HepG2 (cell line): Measurements from ENCODE around the gene SPECC1L. TPM values are rescaled to one million over a fixed set of nuclear protein-coding genes. Genes with fewer than 3 reads are reported as not detected.

ENCODE experiments used
- ATAC-seq: fragments of 200-7000 bp; cut with Tn5 transposase; 3 replicates; pipeline ENCODE4 v1.9.1; 2020; ENCODE audit warnings: mild to moderate bottlenecking, moderate library complexity
- BruUV-seq: library from RNA; stranded (reverse); fragments of 400-500 nt; replicated peaks from 2 replicates; lab custom pipeline; 2021; lab: Mats Ljungman, UMichigan
- CTCF ChIA-PET: fragments of 300-600 bp; formaldehyde crosslinking; extraction: SDS; loops from one replicate; lab custom pipeline; 2021; ENCODE audit warnings: low total read pairs, inconsistent platforms, low intra/inter-chr PET ratio; lab: Yijun Ruan, JAX
- POLR2A ChIA-PET: fragments of 350-600 bp; sonication (Branson Sonifier 250); formaldehyde crosslinking; loops from one replicate; lab custom pipeline; 2020; ENCODE audit warnings: antibody characterized with exemption, inconsistent platforms; lab: Yijun Ruan, JAX
- DNase-seq: peaks from one replicate; pipeline ENCODE4 v3.0.0-alpha.2; 2015; ENCODE audit warnings: low spot score
- FAIRE-seq: peaks from 3 replicates; lab custom pipeline; 2011; peaks lifted over from hg19 to GRCh38; lab: Jason Lieb, UNC
- H2AFZ ChIP-seq: one replicate; pipeline ENCODE4 v1.6.1; 2011; ENCODE audit warnings: low read length, inconsistent platforms
- H3K27ac ChIP-seq: fragments of 300-600 bp; 3 replicates; pipeline ENCODE4 v1.8.0; 2011; ENCODE audit warnings: mixed run types, mild to moderate bottlenecking, mixed read lengths, low read length, inconsistent platforms; ENCODE audit not compliant: insufficient read depth; ENCODE audit errors: extremely low read length
- H3K27me3 ChIP-seq, 2 experiments: fragments of 200-600 bp in 1 of 2; 2 replicates in 1 of 2; 3 replicates in 1 of 2; pipeline versions ENCODE4 v1.6.0 to v1.8.0; 2011; ENCODE audit warnings: low read length in 2 of 2, mild to moderate bottlenecking in 2 of 2, moderate library complexity in 2 of 2, inconsistent platforms in 1 of 2; ENCODE audit not compliant: insufficient read depth in 2 of 2, control insufficient read depth in 1 of 2
- H3K36me3 ChIP-seq, 2 experiments: fragments of 200-600 bp in 1 of 2; replicated peaks in 1 of 2; 2 replicates in 1 of 2; 3 replicates in 1 of 2; pipeline versions ENCODE4 v1.5.1 to v1.8.0; 2011; ENCODE audit warnings: low read length in 2 of 2, inconsistent platforms in 1 of 2; ENCODE audit not compliant: insufficient read depth in 2 of 2, control insufficient read depth in 1 of 2
- H3K4me1 ChIP-seq: 2 replicates; pipeline ENCODE4 v1.5.1; 2012; ENCODE audit warnings: low read length, inconsistent platforms; ENCODE audit not compliant: insufficient read depth
- H3K4me2 ChIP-seq: 2 replicates; pipeline ENCODE4 v1.6.0; 2011; ENCODE audit warnings: low read depth, low read length, inconsistent platforms
- H3K4me3 ChIP-seq, 3 experiments: fragments of 200-600 bp in 1 of 3; sonication (generic), shearing (Covaris generic) in 1 of 3; replicated peaks in 1 of 3; 2 replicates each; pipeline ENCODE4 v1.5.1; 2011 to 2016; ENCODE audit warnings: low read length in 3 of 3, inconsistent platforms in 2 of 3, low read depth in 2 of 3, mild to moderate bottlenecking in 2 of 3, control low read depth in 1 of 3, mixed read lengths in 1 of 3; ENCODE audit not compliant: insufficient read depth in 1 of 3
- H3K79me2 ChIP-seq: one replicate; pipeline ENCODE4 v1.6.1; 2011; ENCODE audit warnings: low read length, inconsistent platforms; ENCODE audit not compliant: insufficient read depth
- H3K9ac ChIP-seq: 2 replicates; pipeline ENCODE4 v1.6.0; 2011; ENCODE audit warnings: mild to moderate bottlenecking, low read depth, low read length, inconsistent platforms; ENCODE audit not compliant: insufficient read depth
- H3K9me3 ChIP-seq: 2 replicates; pipeline ENCODE4 v1.5.1; 2012; ENCODE audit warnings: mild to moderate bottlenecking, low read length
- H4K20me1 ChIP-seq: 2 replicates; pipeline ENCODE4 v1.6.0; 2011; ENCODE audit warnings: inconsistent platforms, mild to moderate bottlenecking, low read length, moderate library complexity; ENCODE audit not compliant: insufficient read depth
- ARID2 ChIP-seq: sonication (generic); formaldehyde crosslinking; IDR thresholded peaks from 2 replicates; pipeline ENCODE4 v1.8.1; 2022; ENCODE audit warnings: mild to moderate bottlenecking, missing genetic modification reagents, borderline replicate concordance
- CREB1 ChIP-seq, 2 experiments: fragments of 450-650 bp in 1 of 2; IDR thresholded peaks; 2 replicates each; pipeline ENCODE4 v1.6.1; 2016 to 2017; ENCODE audit warnings: control low read depth in 1 of 2, mild to moderate bottlenecking in 1 of 2, missing compliant biosample characterization in 1 of 2, missing genetic modification characterization in 1 of 2
- HNF4A ChIP-seq: sonication (generic); formaldehyde crosslinking; IDR thresholded peaks from 2 replicates; pipeline ENCODE4 v1.4.0; 2020; ENCODE audit warnings: missing genetic modification reagents
- MEF2D ChIP-seq: sonication (generic); formaldehyde crosslinking; IDR thresholded peaks from 2 replicates; pipeline ENCODE4 v1.5.1; 2020; ENCODE audit warnings: mild to moderate bottlenecking, missing genetic modification reagents
- ZBTB8A ChIP-seq: sonication (generic); formaldehyde crosslinking; IDR thresholded peaks from 2 replicates; pipeline ENCODE4 v1.4.0; 2020; ENCODE audit warnings: mild to moderate bottlenecking, low read depth, missing genetic modification reagents, borderline replicate concordance
- WGBS: methylation state at CpG from one replicate; pipeline ENCODE4 v1.1.6; 2017; ENCODE audit warnings: low lambda C conversion rate; 5-methylcytosine and 5-hydroxymethylcytosine counted together
- in situ Hi-C: cut with HindIII; loops from 2 replicates; pipeline ENCODE4 v1.10.0; 2017; ENCODE audit warnings: low pct_unique_long_range_greater_than_20kb; ENCODE audit not compliant: extremely low pct_ligation_motif_present
- intact Hi-C: fragments of 100-400 bp; cut with micrococcal nuclease; formaldehyde crosslinking; loops from one replicate; pipeline ENCODE4 v1.10.0; 2022; ENCODE audit not compliant: unreplicated experiment
- polyA plus RNA-seq, 8 experiments: library from polyadenylated mRNA; depleted of rRNA in 3 of 8; stranded (reverse) in 7 of 8; unstranded in 1 of 8; fragments of >200 nt; fragmentation: Illumina TruSeq in 4 of 8; extraction: Trizol in 4 of 8; gene quantifications; 2 replicates each; pipeline versions ENCODE4 v1.2.1 to v1.2.3, GENCODE V29; 2011 to 2016; ENCODE audit warnings: low read depth in 4 of 8, missing spikeins in 1 of 8, mixed read lengths in 1 of 8; ENCODE audit not compliant: insufficient read depth in 1 of 8
- total RNA-seq, 5 experiments: library from RNA; depleted of rRNA; stranded (reverse); fragments of >200 nt; fragmentation: Illumina TruSeq; extraction: Trizol; gene quantifications; 2 replicates each; pipeline ENCODE4 v1.2.3, GENCODE V29; 2016; ENCODE audit warnings: low read depth in 1 of 5
- TF ChIP-seq, protein P1 (sequence below): IDR thresholded peaks from 2 replicates; pipeline ENCODE4 v1.6.1; 2012; ENCODE audit warnings: low read length, improper control_type of control experiment

The SPECC1L gene
- total and polyA plus RNA-seq, 2 of the 13 experiments (the other 11 are each of a cell fraction or from before 2014, with no cell fraction given) = 14.1 to 30.3 TPM

DNA sequence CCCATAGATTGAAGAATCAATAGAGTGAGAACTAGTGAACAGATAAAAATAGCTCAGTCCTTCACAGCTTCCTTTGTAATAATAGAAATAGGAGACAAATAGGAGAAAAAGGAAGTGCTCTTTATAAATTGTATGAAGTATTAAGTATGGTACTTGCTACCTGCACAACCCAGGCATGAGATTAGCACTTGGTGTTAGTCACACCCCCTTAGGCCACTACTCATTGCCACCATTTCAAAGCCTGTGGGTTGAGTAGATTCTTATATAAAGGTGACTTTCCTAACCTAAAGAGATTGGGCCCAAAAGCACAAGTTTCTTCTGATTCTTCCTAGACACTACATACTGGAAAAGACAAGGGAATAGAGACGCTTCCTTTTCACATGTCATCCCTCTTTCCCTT is 119.0 kb downstream of the SPECC1L start (continued):
- no peak for TF ChIP-seq ARID2 (CRISPR knock-in tag)

DNA sequence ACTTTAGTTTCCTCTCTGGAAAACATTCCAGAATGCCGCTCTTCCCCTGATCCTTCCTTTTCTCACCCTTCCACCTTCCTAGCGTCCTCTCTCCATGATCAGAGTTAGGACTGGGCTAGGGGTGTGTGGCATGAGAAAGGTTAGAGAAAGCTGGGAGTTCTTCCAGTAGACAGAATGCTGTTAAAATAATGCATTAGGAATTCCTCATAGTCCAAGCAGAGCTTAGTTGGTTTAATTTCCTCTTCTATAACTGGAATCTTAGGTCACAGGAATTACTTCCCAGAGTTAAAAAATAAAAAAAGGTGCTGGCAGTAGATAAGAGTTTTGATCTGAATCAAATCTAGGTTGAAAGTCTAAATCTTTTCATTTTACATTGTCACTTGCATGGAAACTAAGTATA is 119.5 kb downstream of the SPECC1L start:
- H3K79me2 ChIP-seq = no peaks in the 10 kb centered on the region
- no peak overlapping the region for H3K4me3 ChIP-seq
- in situ Hi-C loops (no loop called here), intact Hi-C loops (no loop called here)
- H3K4me1 ChIP-seq = peaks cover 6% of the 10 kb centered on the region; the same call in 1 of the 2 replicates
- no peak overlapping the region for H3K4me2 ChIP-seq
- no peaks in the 10 kb centered on the region for H3K27me3 ChIP-seq
- no TSS peak for BruUV-seq
- no peaks in the 10 kb centered on the region for H4K20me1 ChIP-seq
- H3K9me3 ChIP-seq = no peaks in the 10 kb centered on the region
- no peak for FAIRE-seq
- no peak for ATAC-seq
- peaks cover 3 to 6% of the 10 kb centered on the region in 2 experiments; a peak in 3 of 5 replicates for H3K36me3 ChIP-seq
- H2AFZ ChIP-seq = no peak overlapping the region
- 95% methylated on average over 2 of the region's 2 CpGs for WGBS
- H3K27ac ChIP-seq = no peak overlapping the region
- no peak overlapping the region for H3K9ac ChIP-seq
- TF ChIP-seq, protein P1, sequence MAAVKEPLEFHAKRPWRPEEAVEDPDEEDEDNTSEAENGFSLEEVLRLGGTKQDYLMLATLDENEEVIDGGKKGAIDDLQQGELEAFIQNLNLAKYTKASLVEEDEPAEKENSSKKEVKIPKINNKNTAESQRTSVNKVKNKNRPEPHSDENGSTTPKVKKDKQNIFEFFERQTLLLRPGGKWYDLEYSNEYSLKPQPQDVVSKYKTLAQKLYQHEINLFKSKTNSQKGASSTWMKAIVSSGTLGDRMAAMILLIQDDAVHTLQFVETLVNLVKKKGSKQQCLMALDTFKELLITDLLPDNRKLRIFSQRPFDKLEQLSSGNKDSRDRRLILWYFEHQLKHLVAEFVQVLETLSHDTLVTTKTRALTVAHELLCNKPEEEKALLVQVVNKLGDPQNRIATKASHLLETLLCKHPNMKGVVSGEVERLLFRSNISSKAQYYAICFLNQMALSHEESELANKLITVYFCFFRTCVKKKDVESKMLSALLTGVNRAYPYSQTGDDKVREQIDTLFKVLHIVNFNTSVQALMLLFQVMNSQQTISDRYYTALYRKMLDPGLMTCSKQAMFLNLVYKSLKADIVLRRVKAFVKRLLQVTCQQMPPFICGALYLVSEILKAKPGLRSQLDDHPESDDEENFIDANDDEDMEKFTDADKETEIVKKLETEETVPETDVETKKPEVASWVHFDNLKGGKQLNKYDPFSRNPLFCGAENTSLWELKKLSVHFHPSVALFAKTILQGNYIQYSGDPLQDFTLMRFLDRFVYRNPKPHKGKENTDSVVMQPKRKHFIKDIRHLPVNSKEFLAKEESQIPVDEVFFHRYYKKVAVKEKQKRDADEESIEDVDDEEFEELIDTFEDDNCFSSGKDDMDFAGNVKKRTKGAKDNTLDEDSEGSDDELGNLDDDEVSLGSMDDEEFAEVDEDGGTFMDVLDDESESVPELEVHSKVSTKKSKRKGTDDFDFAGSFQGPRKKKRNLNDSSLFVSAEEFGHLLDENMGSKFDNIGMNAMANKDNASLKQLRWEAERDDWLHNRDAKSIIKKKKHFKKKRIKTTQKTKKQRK = no peak
- TF ChIP-seq HNF4A (CRISPR knock-in tag) (no peak), CREB1 (IDR thresholded peaks at IDR 0.05) (no peak), CREB1 (CRISPR knock-in tag; IDR thresholded peaks at IDR 0.05) (no peak), MEF2D (CRISPR knock-in tag) (no peak), ZBTB8A (no peak)
- CTCF ChIA-PET = no interaction called here
- POLR2A ChIA-PET = no interaction called here
- no peak for DNase-seq
